Esophagus mucosa (tissue), 1 donor: Measurements from ENCODE around the gene PRAMEF1. TPM values are rescaled to one million over a fixed set of nuclear protein-coding genes. Genes with fewer than 3 reads are reported as not detected.
"Not testable (repeated sequence)": the region's sequence is repeated elsewhere in the genome, so short reads cannot be mapped to it uniquely, and the experiment has no call there.

ENCODE experiments used
- ATAC-seq: fragments of 200-7000 bp; cut with Tn5 transposase; one replicate; pipeline ENCODE4 v1.9.1; 2020
- total RNA-seq: library from RNA; stranded (reverse); gene quantifications from one replicate; pipeline ENCODE4 v1.2.4, GENCODE V29; 2023
- donor health status: DM: yes; HTN: yes; CAD: no.

The PRAMEF1 gene
- total RNA-seq, 1 donor from 2014 or later = not detected

- ATAC-seq = no peak
Measured at GRCh38 chr1:12776801-12777557, 14.2 kb upstream of the PRAMEF1 start.

GRCh38 chr1:12778061-12778460, 13.1 kb upstream of the PRAMEF1 start:
- no peak for ATAC-seq

GRCh38 chr1:12778907-12779306, 12.3 kb upstream of the PRAMEF1 start:
- ATAC-seq = no peak

GRCh38 chr1:12781488-12781887, 9.7 kb upstream of the PRAMEF1 start:
- not testable (repeated sequence) for ATAC-seq

GRCh38 chr1:12783783-12784182, 7.4 kb upstream of the PRAMEF1 start:
- not testable (repeated sequence) for ATAC-seq

- ATAC-seq = not testable (repeated sequence)
Measured at GRCh38 chr1:12784729-12785128, 6.5 kb upstream of the PRAMEF1 start.

GRCh38 chr1:12798911-12799310, 7.7 kb downstream of the PRAMEF1 start:
- ATAC-seq = no peak

- no peak for ATAC-seq
Measured at GRCh38 chr1:12799730-12800129, 8.5 kb downstream of the PRAMEF1 start.

GRCh38 chr1:12809933-12810332, 18.7 kb downstream of the PRAMEF1 start:
- ATAC-seq = no peak

- no peak for ATAC-seq
Measured at GRCh38 chr1:12810691-12811408, 19.7 kb downstream of the PRAMEF1 start.

- ATAC-seq = no peak
Measured at GRCh38 chr1:12811409-12811784, 20.2 kb downstream of the PRAMEF1 start.

- ATAC-seq = not testable (repeated sequence)
Measured at GRCh38 chr1:12819061-12819460, 27.9 kb downstream of the PRAMEF1 start.

GRCh38 chr1:12831310-12831709, 40.1 kb downstream of the PRAMEF1 start, which contains the start of gene PRAMEF11:
Gene PRAMEF11 (minus strand): TSS chr1:12831410. CDS start chr1:12828789, 2,621 bp downstream.
- ATAC-seq = not testable (repeated sequence)

GRCh38 chr1:12833251-12833650, 42.1 kb downstream of the PRAMEF1 start:
- not testable (repeated sequence) for ATAC-seq

Other genes starting within 250 kb of the PRAMEF1 start
- 116 TPM for gene DHRS3, start 173.2 kb upstream of the PRAMEF1 start, total RNA-seq
- gene AADACL4, start 147.3 kb upstream of the PRAMEF1 start, total RNA-seq = not detected
- not detected for gene AADACL3, start 75.3 kb upstream of the PRAMEF1 start, total RNA-seq
- not detected for gene CFAP107, start 45.2 kb upstream of the PRAMEF1 start, total RNA-seq
- not detected for gene PRAMEF12, start 17.7 kb upstream of the PRAMEF1 start, total RNA-seq
- gene PRAMEF11, start 40.0 kb downstream of the PRAMEF1 start, total RNA-seq = not detected
- gene HNRNPCL1, start 57.3 kb downstream of the PRAMEF1 start, total RNA-seq = not detected
- gene PRAMEF2, start 65.7 kb downstream of the PRAMEF1 start, total RNA-seq = not detected
- not detected for gene PRAMEF4, start 94.8 kb downstream of the PRAMEF1 start, total RNA-seq
- not detected for gene PRAMEF10, start 106.9 kb downstream of the PRAMEF1 start, total RNA-seq
- not detected for gene PRAMEF7, start 125.2 kb downstream of the PRAMEF1 start, total RNA-seq
- gene PRAMEF6, start 156.2 kb downstream of the PRAMEF1 start, total RNA-seq = not detected